RWPE1 (cell line): ENCODE measurements around the gene PTGES3.

Experiments
- CTCF ChIA-PET: fragments of 350-600 bp; sonication (Branson Sonifier 250); formaldehyde crosslinking; extraction: SDS; loops from one replicate; lab custom pipeline; 2021; lab: Yijun Ruan, JAX
- POLR2A ChIA-PET: fragments of 400-600 bp; formaldehyde crosslinking; extraction: SDS; loops from one replicate; lab custom pipeline; 2020; ENCODE audit warnings: antibody characterized with exemption; ENCODE audit not compliant: low non-redundant PET; lab: Yijun Ruan, JAX
- DNase-seq: peaks from one replicate; pipeline ENCODE4 v3.0.0; 2012; ENCODE audit warnings: low spot score
- H3K27ac ChIP-seq: fragments of 450-650 bp; 2 replicates; pipeline ENCODE4 v1.5.1; 2017
- TF ChIP-seq, protein P1 (sequence below): fragments of 450-650 bp; conservative IDR thresholded peaks from 2 replicates; pipeline ENCODE4 v1.5.1; 2017; ENCODE audit warnings: low read depth, mild to moderate bottlenecking

The PTGES3 gene

DNA sequence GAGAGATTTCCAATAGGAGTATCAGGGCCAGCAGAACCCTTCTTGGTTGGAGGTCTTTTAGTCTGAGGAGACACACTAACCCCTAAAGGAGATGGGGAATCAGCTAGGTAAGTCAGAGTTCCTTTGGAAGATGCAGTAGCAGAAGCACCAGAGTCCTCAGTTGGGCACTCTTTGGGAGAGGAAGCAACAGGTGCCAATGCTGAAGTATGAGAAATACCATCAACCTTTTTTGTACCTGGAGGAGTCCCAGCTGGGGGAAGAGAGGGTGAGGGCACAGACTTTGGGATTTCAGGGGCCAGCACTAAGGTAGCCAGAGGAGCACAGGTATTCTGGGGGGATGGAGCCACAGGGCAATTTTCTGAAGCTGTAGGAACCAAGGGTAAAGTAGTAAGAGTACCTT is 31.0 kb upstream of the PTGES3 start:
- peak overlapping the region; percentile 26; the same call in 1 of the 2 replicates for H3K27ac ChIP-seq
- DNase-seq: no peak
- ChIA-PET POLR2A (no interaction called here), CTCF (interaction anchor here (0.6 kb wide), 1 partner anchor 332 kb away, joined by 4 read pairs; no protein-coding TSS in a partner anchor)
- TF ChIP-seq, protein P1, sequence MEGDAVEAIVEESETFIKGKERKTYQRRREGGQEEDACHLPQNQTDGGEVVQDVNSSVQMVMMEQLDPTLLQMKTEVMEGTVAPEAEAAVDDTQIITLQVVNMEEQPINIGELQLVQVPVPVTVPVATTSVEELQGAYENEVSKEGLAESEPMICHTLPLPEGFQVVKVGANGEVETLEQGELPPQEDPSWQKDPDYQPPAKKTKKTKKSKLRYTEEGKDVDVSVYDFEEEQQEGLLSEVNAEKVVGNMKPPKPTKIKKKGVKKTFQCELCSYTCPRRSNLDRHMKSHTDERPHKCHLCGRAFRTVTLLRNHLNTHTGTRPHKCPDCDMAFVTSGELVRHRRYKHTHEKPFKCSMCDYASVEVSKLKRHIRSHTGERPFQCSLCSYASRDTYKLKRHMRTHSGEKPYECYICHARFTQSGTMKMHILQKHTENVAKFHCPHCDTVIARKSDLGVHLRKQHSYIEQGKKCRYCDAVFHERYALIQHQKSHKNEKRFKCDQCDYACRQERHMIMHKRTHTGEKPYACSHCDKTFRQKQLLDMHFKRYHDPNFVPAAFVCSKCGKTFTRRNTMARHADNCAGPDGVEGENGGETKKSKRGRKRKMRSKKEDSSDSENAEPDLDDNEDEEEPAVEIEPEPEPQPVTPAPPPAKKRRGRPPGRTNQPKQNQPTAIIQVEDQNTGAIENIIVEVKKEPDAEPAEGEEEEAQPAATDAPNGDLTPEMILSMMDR: no peak

GRCh38 chr12:56718636-56719035 is 30.6 kb upstream of the PTGES3 start:
- no peak for DNase-seq
- TF ChIP-seq, protein P1: no peak
- POLR2A ChIA-PET: no interaction called here
- H3K27ac ChIP-seq: no peak overlapping the region
- CTCF ChIA-PET: interaction anchor here (0.6 kb wide), 1 partner anchor 332 kb away, joined by 4 read pairs; no protein-coding TSS in a partner anchor

- TF ChIP-seq, protein P1: no peak
- H3K27ac ChIP-seq: no peak overlapping the region
- POLR2A ChIA-PET: no interaction called here
- no peak for DNase-seq
- CTCF ChIA-PET: interaction anchor here (0.6 kb wide), 1 partner anchor 89 kb away, joined by 3 read pairs; no protein-coding TSS in a partner anchor
Observed at GRCh38 chr12:56718149-56718548, 30.1 kb upstream of the PTGES3 start.

DNA sequence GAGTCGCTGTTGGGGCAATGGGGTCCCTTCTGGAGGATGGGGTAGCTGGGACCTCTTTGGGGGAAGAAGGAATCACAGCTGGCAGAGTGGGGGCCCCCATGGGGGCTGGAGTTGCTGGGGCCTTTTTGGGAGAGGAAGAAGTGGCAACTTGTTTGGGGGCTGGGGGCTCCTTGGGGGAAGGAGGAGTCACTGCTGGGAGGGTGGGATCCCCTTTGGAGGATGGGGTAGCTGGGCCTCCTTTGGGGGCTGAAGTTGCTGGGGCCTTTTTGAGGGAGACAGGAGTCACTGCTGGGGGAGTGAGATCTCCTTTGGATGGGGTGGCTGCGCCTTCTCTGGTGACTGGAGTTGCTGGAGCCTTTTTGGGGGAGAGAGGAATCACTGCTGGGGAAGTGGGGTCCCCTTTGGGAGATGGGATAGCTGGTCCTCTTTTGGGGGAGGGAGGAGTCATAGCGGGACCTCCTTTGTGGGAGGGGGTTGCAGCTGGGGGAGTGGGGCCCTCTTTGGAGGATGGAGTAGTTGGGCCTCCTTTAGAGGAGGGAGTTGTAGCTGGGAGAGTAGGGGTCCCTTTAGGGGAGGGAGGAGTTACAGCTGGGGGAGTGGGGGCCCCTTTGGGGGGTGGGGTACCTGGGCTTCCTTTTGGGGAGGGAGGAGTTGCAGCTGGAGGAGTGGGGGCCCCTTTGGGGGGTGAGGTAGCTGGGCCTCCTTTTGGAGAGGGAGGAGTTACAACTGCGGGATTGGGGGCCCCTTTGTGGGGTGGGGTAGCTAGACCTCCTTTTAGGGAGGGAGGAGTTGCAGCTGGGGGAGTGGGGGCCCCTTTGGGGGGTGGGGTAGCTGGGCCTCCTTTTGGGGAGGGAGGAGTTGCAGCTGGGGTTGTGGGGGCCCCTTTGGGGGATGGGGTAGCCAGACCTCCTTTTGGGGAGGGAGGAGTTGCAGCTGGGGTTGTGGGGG is 29.1 kb upstream of the PTGES3 start:
- CTCF ChIA-PET: interaction anchor here (0.5 to 0.6 kb wide), 3 partner anchors 88 to 745 kb away, joined by 3 to 5 read pairs (median 4); no protein-coding TSS in a partner anchor
- POLR2A ChIA-PET: interaction anchor here (0.7 kb wide), 1 partner anchor 28 kb away, joined by 8 read pairs; no protein-coding TSS in a partner anchor
- no peak for DNase-seq
- H3K27ac ChIP-seq: peak overlapping the region; percentile 45
- TF ChIP-seq, protein P1: no peak

- H3K27ac ChIP-seq: peak overlapping the region; percentile 45
- ChIA-PET POLR2A (interaction anchor here (0.7 kb wide), 1 partner anchor 29 kb away, joined by 8 read pairs; no protein-coding TSS in a partner anchor), CTCF (interaction anchor here (0.5 kb wide), 1 partner anchor 101 kb away, joined by 5 read pairs; no protein-coding TSS in a partner anchor)
- TF ChIP-seq, protein P1: no peak
- DNase-seq: no peak
Observed at GRCh38 chr12:56716458-56716857, 28.4 kb upstream of the PTGES3 start.

- POLR2A ChIA-PET: no interaction called here
- CTCF ChIA-PET: interaction anchor here (0.6 kb wide), 1 partner anchor 212 kb away, joined by 3 read pairs; no protein-coding TSS in a partner anchor
- TF ChIP-seq, protein P1: no peak
- peak overlapping the region; percentile 45 for H3K27ac ChIP-seq
- no peak for DNase-seq
Observed at GRCh38 chr12:56715798-56716197, 27.7 kb upstream of the PTGES3 start.
